CD4-positive, alpha-beta T cell treated with Interleukin-15 for 1 hour (primary cell): ENCODE data around the gene SPATS1.

Experiments
- DNase-seq: peaks from one replicate; pipeline ENCODE4 v3.0.0-alpha.2; 2020

The SPATS1 gene

GRCh38 chr6:44342489-44342888 is at the start of gene SPATS1:
SPATS1 (plus strand) TSS chr6:44342650; CDS start chr6:44343096, 446 bp downstream.
- no peak for DNase-seq

- no peak for DNase-seq
These were observed 49.6 kb upstream of the SPATS1 start for GRCh38 chr6:44292661-44293365.

GRCh38 chr6:44294832-44295791 is 47.3 kb upstream of the SPATS1 start:
- DNase-seq: no peak

GRCh38 chr6:44297063-44298038 is 45.1 kb upstream of the SPATS1 start:
- DNase-seq: no peak

- no peak for DNase-seq
These were observed 44.2 kb upstream of the SPATS1 start for GRCh38 chr6:44298055-44298803.

- DNase-seq: no peak
These were observed 43.6 kb upstream of the SPATS1 start for GRCh38 chr6:44298864-44299263.

DNA sequence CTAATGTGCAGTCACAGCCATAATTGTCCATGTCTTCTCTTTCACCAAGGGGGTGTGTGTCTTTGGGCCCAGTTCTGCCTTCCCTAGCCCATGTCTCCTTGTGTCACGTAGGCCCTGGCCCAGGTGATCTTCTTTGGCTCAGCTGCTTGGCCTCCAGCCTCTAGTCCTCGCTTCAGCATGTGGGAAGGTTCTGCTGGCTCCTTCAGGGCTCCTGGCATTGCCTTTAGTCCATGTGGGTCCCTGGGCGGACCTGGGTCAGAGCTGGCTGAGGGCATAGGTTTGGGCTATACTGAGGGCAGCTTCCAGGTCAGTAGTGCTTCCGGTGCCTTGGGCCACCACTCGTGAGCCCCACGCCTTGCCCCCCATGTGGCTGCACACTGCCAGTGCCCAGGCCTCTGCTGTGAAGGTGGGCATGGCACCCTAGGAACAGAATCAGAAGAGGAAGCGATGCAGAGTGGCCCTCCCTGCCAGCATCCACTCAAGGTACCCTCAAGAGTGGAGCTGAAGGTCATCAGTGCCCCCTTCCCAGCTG is 42.1 kb upstream of the SPATS1 start:
- DNase-seq: no peak

- no peak for DNase-seq
These were observed 41.3 kb upstream of the SPATS1 start for GRCh38 chr6:44301106-44301505.

- DNase-seq: no peak
These were observed 40.5 kb upstream of the SPATS1 start for GRCh38 chr6:44301782-44302564.

GRCh38 chr6:44302856-44303255 is 39.6 kb upstream of the SPATS1 start:
- DNase-seq: no peak

- no peak for DNase-seq
These were observed 38.6 kb upstream of the SPATS1 start for GRCh38 chr6:44303842-44304241.

GRCh38 chr6:44304282-44305199 is 37.9 kb upstream of the SPATS1 start:
- DNase-seq: peak; percentile 47

GRCh38 chr6:44305200-44305725 is 37.2 kb upstream of the SPATS1 start:
- no peak for DNase-seq

GRCh38 chr6:44306710-44307109 is 35.7 kb upstream of the SPATS1 start:
- no peak for DNase-seq

DNA sequence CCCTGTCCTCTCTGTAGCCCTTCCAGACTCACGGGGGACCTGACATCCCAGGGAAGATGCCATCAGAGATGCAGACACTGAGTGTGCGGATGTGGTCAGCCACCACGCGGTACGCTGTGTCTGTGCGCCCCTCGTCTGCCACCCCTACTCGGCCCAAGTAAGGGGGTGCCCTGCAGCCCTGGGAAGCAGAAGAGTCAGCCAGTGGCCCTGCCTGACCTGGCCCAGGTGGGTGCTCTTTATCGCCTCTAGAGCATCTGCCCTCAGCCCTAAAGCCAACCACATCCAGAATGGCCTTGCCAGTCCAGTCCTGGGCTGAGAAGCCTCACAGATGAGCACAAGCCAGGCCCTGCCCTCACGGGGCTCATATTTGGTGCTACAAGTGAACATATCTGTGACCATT is 35.2 kb upstream of the SPATS1 start:
- no peak for DNase-seq

GRCh38 chr6:44309092-44309491 is 33.4 kb upstream of the SPATS1 start:
- DNase-seq: no peak

DNA sequence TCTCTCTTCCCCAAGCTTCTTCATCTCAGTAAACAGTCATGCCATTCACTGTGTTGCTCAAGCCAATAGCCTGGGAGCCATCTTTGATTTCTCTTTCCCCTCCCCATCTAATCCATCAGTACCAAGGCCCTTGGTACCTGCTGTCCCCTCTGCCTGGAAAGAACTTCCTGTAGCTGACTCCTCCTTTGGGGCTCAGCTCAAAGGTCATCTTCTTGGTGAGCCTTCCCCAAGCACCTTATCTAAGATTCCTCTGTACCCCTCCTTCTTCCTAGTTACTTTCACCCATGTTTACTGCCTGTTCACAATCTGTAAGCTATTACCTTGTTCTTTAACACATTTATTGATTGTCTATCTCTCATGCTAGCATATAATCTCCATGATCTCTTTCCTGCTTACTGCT is 32.8 kb upstream of the SPATS1 start:
- no peak for DNase-seq

GRCh38 chr6:44310241-44310640 is 32.2 kb upstream of the SPATS1 start:
- no peak for DNase-seq

GRCh38 chr6:44311304-44311703 is 31.1 kb upstream of the SPATS1 start:
- DNase-seq: no peak

GRCh38 chr6:44311767-44312166 is 30.7 kb upstream of the SPATS1 start:
- no peak for DNase-seq
